Coronary artery (tissue), 2 donors: ENCODE measurements around the gene AKR1B1.
A peak's percentile ranks its signal among the peaks of the same experiment; 100 is the strongest.

Source experiments
- DNase-seq: peaks from one replicate; pipeline ENCODE4 v3.0.0-alpha.2; 2017; ENCODE audit warnings: low spot score
- H3K27ac ChIP-seq, 2 donors: fragments of 200-600 bp; sonication (generic); one replicate each; pipeline ENCODE4 v1.5.1; 2016 to 2019
- H3K4me3 ChIP-seq: fragments of 200-600 bp; sonication (generic); 2 replicates; pipeline ENCODE4 v1.5.1; 2016; ENCODE audit warnings: mild to moderate bottlenecking, moderate library complexity
- CTCF ChIP-seq: fragments of 200-600 bp; sonication (generic); IDR thresholded peaks from one replicate; pipeline ENCODE4 v1.5.1; 2019; ENCODE audit warnings: antibody characterized with exemption

The AKR1B1 gene

DNA sequence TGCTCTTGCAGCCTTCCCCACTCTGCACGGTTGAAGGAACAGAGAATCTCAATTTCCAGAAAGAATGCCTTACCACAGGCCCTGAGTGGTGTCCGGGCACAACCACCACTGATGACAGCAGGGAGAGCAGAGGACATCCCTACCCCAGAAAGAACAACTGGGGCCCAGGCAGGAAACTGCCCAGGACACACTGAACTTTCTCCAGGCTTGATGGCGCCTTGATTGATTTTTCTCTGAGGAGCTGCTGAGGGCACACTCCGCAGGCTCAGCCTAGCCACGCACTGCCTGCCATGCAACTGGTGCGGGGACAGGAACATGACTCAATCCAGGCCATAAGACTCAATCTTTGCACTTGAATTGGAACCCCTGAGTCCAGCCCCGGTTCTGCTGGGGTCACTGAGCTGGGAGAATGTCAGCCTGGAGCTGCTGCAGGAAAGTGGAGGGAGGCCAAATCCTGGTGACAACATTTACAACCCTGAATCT, 5.9 kb downstream of the AKR1B1 start:
- no peak overlapping the region for H3K4me3 ChIP-seq
- TF ChIP-seq CTCF = no peak
- peak overlapping the region in 1 of 2 donors; percentile 46 for H3K27ac ChIP-seq
- DNase-seq = no peak

DNA sequence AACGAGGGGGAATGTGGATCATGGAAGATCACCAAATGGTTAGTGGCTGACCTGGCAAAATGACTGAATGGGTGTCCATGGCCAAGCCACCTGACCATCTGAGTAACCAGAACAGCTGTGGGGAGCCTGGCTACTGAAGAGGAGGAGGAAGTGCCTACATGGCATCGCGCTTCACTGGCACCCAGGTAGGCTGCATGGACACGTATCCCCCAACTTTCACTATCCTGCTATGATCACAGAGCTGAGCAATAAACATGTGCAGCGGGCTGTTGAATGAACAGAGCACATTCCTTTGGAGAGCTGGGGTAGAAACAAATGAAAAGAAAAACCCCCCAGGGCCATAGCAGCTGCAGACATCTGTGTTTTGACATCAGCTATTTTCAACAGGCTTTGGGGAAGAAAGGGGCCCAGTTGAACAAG, 6.5 kb downstream of the AKR1B1 start:
- Histone ChIP-seq H3K4me3 (no peak overlapping the region), H3K27ac (no peak overlapping the region)
- no peak for TF ChIP-seq CTCF
- no peak for DNase-seq

DNA sequence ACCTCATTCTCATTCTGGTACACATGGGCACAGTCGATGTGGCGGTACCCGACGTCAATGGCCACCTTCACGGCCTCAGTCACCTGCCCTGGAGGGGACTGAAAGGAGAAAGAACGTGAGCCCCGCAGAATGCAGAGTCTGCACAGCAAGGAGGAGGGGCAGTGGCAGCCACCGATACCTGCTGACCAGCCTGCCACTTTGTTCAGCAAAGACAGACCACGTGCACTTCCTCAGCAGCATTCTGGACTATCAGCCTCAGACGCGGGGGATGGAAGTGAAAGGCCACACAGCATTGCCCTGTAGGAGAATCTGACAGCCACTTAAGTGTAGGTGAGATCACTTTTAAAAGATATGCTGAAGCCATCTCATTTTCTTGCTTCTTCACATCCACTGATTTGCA, 7.2 kb downstream of the AKR1B1 start:
- H3K27ac ChIP-seq = no peak overlapping the region
- no peak overlapping the region for H3K4me3 ChIP-seq
- no peak for DNase-seq
- no peak for TF ChIP-seq CTCF

DNA sequence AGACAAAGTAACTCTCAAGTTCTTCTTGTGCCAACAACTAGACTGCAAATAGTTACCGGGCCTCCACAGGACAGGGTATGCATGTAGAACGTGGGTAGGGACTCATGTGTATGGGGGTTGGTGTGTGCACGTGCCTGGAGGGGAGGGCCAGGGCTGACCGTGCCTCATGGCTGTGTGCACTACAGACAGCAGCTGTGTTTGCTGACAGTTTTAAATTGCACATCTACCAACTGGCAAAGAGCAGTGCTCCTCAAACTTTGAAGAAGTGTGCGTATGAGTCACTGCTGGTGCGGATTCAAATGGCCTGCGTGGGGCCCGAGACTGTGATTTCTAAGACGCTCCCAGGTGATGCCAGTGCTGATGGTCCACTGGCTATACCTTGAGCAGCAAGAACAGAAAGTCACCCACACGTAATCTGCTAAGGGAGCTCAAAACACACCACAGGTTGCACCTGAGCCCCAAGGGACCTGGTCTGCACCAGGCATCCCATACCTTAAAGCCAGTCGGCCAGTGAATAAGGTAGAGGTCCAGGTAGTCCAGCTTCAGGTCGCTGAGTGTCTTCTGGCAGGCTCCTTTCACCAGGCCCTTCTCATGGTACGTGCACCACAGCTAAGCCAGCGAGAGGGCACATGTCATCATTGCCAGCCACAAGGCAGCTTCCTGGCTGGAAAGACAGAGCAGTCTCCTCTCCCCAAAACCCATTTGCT, 8.5 kb downstream of the AKR1B1 start:
- DNase-seq = no peak
- TF ChIP-seq CTCF = no peak
- H3K4me3 ChIP-seq = no peak overlapping the region
- H3K27ac ChIP-seq = no peak overlapping the region

GRCh38 chr7:134449680-134450079, 9.2 kb downstream of the AKR1B1 start:
- H3K4me3 ChIP-seq = no peak overlapping the region
- no peak for TF ChIP-seq CTCF
- no peak overlapping the region for H3K27ac ChIP-seq
- no peak for DNase-seq

DNA sequence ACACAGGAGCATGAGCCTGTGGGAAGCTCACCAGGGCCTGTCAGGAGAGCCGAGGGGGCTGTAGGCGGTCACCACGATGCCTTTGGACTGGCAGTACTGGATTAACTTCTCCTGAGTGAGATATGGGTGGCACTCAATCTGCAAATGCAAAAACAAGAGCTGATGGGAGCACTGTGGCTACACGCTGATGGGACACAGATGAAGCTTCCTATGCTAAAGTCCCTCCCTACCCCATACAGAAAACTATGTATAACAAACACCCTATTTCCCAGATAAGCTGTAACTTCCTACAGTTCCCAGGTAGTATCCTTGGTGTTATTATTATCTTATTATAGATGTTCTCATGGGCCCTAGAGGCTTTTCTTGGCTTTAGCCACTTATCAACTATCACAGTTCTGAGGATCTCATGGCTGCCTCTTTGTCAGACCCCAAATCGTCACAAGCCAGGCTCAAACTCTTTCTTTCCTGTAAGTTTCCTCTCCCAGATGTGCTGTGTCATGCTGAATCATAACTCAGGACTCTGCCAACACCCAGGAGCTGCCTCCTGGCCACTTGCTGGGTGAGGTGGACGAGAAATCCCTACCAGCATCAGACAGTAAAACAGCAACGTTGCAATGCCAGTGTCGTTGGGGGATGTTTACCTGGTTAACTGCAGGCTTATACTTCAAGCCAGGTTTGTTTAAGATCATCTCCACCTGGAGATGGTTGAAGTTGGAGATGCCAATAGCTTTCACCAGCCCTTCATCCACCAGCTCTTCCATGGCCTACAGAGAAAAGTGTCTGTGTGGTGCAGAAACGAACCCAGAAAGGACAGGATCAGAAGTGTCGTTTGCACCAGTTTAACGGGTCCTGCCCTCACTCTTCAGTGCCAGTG, 10.3 kb downstream of the AKR1B1 start:
- H3K27ac ChIP-seq = no peak overlapping the region
- no peak overlapping the region for H3K4me3 ChIP-seq
- no peak for TF ChIP-seq CTCF
- DNase-seq = no peak

- Histone ChIP-seq H3K4me3 (no peak overlapping the region), H3K27ac (no peak overlapping the region)
- no peak for DNase-seq
- no peak for TF ChIP-seq CTCF
These were observed 11.5 kb downstream of the AKR1B1 start for GRCh38 chr7:134447383-134447782.
